Osteoblast (primary cell): Measurements from ENCODE around the gene KLF4. TPM values are rescaled to one million over a fixed set of nuclear protein-coding genes. Genes with fewer than 3 reads are reported as not detected.

Experiments
- DNase-seq: peaks from one replicate; pipeline ENCODE4 v3.0.0; 2011; ENCODE audit warnings: low spot score, mixed read lengths; ENCODE audit not compliant: insufficient read length; ENCODE audit errors: missing footprints
- H2AFZ ChIP-seq: 2 replicates; pipeline ENCODE4 v1.6.0; 2011; ENCODE audit warnings: mild to moderate bottlenecking, low read length
- H3K27ac ChIP-seq: 2 replicates; pipeline ENCODE4 v1.5.1; 2011; ENCODE audit warnings: mild to moderate bottlenecking, low read depth, low read length, moderate library complexity
- H3K27me3 ChIP-seq: 2 replicates; pipeline ENCODE4 v1.6.0; 2012; ENCODE audit warnings: mild to moderate bottlenecking, control low read depth, inconsistent platforms, low read length, moderate library complexity; ENCODE audit not compliant: insufficient read depth
- H3K36me3 ChIP-seq: 2 replicates; pipeline ENCODE4 v1.5.1; 2011; ENCODE audit warnings: mild to moderate bottlenecking, low read length, control low read depth, moderate library complexity; ENCODE audit not compliant: insufficient read depth
- H3K4me1 ChIP-seq: 2 replicates; pipeline ENCODE4 v1.5.1; 2011; ENCODE audit warnings: mild to moderate bottlenecking, low read length, control low read depth, moderate library complexity; ENCODE audit not compliant: insufficient read depth
- H3K4me2 ChIP-seq: 2 replicates; pipeline ENCODE4 v1.6.0; 2011; ENCODE audit warnings: mild to moderate bottlenecking, low read length; ENCODE audit not compliant: insufficient read depth
- H3K4me3 ChIP-seq: fragments of 200-600 bp; sonication (generic); 3 replicates; pipeline ENCODE4 v1.5.1; 2012; ENCODE audit warnings: mild to moderate bottlenecking, low read length, inconsistent platforms; ENCODE audit not compliant: insufficient read depth
- H3K79me2 ChIP-seq: 2 replicates; pipeline ENCODE4 v1.6.0; 2012; ENCODE audit warnings: mild to moderate bottlenecking, low read length, control low read depth, inconsistent platforms; ENCODE audit not compliant: insufficient read depth
- H3K9me3 ChIP-seq: 2 replicates; pipeline ENCODE4 v1.5.1; 2011; ENCODE audit warnings: low read depth, low read length, control low read depth
- H4K20me1 ChIP-seq: 2 replicates; pipeline ENCODE4 v1.6.0; 2012; ENCODE audit warnings: mild to moderate bottlenecking, low read length, control low read depth; ENCODE audit not compliant: insufficient read depth
- CTCF ChIP-seq: IDR thresholded peaks from 2 replicates; pipeline ENCODE4 v1.5.1; 2011; ENCODE audit warnings: mild to moderate bottlenecking, low read depth, low read length, moderate library complexity; ENCODE audit errors: extremely low read depth
- total RNA-seq: library from RNA; depleted of rRNA; stranded (reverse); fragments of >200 nt; gene quantifications from 2 replicates; pipeline ENCODE4 v1.2.3, GENCODE V29; 2012

The KLF4 gene
- total RNA-seq, 1 donor: 34.7 TPM

GRCh38 chr9:107486674-107487520, 2.7 kb downstream of the KLF4 start:
- Histone ChIP-seq H3K4me2 (peak overlapping the region; percentile 92), H3K79me2 (peaks cover 30% of the 10 kb centered on the region)

GRCh38 chr9:107485458-107486043, 4.0 kb downstream of the KLF4 start:
- H2AFZ ChIP-seq: no peak overlapping the region
- DNase-seq: no peak
- no peak overlapping the region for H3K27ac ChIP-seq
- no peak for TF ChIP-seq CTCF
- H3K4me3 ChIP-seq: peak overlapping the region; percentile 6
- no peaks in the 10 kb centered on the region for H4K20me1 ChIP-seq
- no peaks in the 10 kb centered on the region for H3K27me3 ChIP-seq
- no peaks in the 10 kb centered on the region for H3K9me3 ChIP-seq
- H3K4me1 ChIP-seq: peaks cover 11% of the 10 kb centered on the region
- peaks cover 30% of the 10 kb centered on the region for H3K79me2 ChIP-seq
- peaks cover 16% of the 10 kb centered on the region for H3K36me3 ChIP-seq
- peak overlapping the region; percentile 7 for H3K4me2 ChIP-seq

More at GRCh38 chr9:107486674-107487520, 2.7 kb downstream of the KLF4 start:
- TF ChIP-seq CTCF: no peak
- Histone ChIP-seq H3K9me3 (no peaks in the 10 kb centered on the region), H4K20me1 (no peaks in the 10 kb centered on the region), H2AFZ (no peak overlapping the region), H3K27me3 (no peaks in the 10 kb centered on the region), H3K27ac (no peak overlapping the region), H3K4me1 (peaks cover 11% of the 10 kb centered on the region), H3K4me3 (peak overlapping the region; percentile 95), H3K36me3 (peaks cover 16% of the 10 kb centered on the region)
- peak; percentile 79 for DNase-seq

- peak; percentile 67 for TF ChIP-seq CTCF
- Histone ChIP-seq H3K79me2 (peaks cover 29% of the 10 kb centered on the region), H2AFZ (no peak overlapping the region), H3K36me3 (peaks cover 16% of the 10 kb centered on the region), H3K27me3 (no peaks in the 10 kb centered on the region), H3K27ac (no peak overlapping the region), H3K4me3 (no peak overlapping the region), H3K9me3 (no peaks in the 10 kb centered on the region), H4K20me1 (no peaks in the 10 kb centered on the region), H3K4me2 (no peak overlapping the region), H3K4me1 (peaks cover 9% of the 10 kb centered on the region)
- peak; percentile 81 for DNase-seq
These were observed 5.3 kb downstream of the KLF4 start for GRCh38 chr9:107484117-107484723.

GRCh38 chr9:107483666-107484065, 5.9 kb downstream of the KLF4 start:
- no peak overlapping the region for H3K4me2 ChIP-seq
- H2AFZ ChIP-seq: no peak overlapping the region
- peaks cover 9% of the 10 kb centered on the region for H3K4me1 ChIP-seq
- H4K20me1 ChIP-seq: no peaks in the 10 kb centered on the region
- peaks cover 16% of the 10 kb centered on the region for H3K36me3 ChIP-seq
- peaks cover 23% of the 10 kb centered on the region for H3K79me2 ChIP-seq
- H3K4me3 ChIP-seq: no peak overlapping the region
- H3K9me3 ChIP-seq: no peaks in the 10 kb centered on the region
- no peaks in the 10 kb centered on the region for H3K27me3 ChIP-seq
- no peak for DNase-seq
- no peak for TF ChIP-seq CTCF
- no peak overlapping the region for H3K27ac ChIP-seq
